ENCODE measurements around the gene NWD2.

DNA sequence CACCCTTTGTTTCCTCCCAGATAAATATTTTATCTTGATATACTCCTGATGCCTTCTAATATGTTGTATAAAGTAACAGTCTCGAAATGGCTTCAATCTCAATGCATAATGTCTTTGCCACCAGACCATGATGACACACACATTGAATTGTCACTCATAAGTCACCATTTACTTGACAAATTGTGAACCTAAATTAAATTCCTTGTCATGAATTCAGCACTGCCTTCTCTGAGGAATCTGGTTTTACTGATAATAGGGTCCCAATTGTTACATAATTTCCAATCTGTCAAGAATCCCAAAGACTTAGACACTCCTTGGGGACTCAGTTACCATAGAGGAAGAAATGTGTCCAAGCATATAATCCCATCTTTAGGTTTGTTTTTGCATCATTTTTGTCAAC is 82.3 kb downstream of the NWD2 start:
- TF ChIP-seq, protein P1, sequence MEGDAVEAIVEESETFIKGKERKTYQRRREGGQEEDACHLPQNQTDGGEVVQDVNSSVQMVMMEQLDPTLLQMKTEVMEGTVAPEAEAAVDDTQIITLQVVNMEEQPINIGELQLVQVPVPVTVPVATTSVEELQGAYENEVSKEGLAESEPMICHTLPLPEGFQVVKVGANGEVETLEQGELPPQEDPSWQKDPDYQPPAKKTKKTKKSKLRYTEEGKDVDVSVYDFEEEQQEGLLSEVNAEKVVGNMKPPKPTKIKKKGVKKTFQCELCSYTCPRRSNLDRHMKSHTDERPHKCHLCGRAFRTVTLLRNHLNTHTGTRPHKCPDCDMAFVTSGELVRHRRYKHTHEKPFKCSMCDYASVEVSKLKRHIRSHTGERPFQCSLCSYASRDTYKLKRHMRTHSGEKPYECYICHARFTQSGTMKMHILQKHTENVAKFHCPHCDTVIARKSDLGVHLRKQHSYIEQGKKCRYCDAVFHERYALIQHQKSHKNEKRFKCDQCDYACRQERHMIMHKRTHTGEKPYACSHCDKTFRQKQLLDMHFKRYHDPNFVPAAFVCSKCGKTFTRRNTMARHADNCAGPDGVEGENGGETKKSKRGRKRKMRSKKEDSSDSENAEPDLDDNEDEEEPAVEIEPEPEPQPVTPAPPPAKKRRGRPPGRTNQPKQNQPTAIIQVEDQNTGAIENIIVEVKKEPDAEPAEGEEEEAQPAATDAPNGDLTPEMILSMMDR (IDR thresholded peaks at IDR 0.05; ENCODE audit: borderline replicate concordance, extremely low read depth, low read length, poor library complexity, severe bottlenecking): no peak
- TF ChIP-seq EZH2 (IDR thresholded peaks at IDR 0.05; ENCODE audit: borderline replicate concordance, low read depth, low read length, severe bottlenecking): no peak
